H9 (cell line): ENCODE data around the gene OAS1. TPM values are rescaled to one million over a fixed set of nuclear protein-coding genes. Genes with fewer than 3 reads are reported as not detected.

Experiments
- DNase-seq: peaks from one replicate; pipeline ENCODE4 v3.0.0-alpha.2; 2017
- H2AFZ ChIP-seq: one replicate; pipeline ENCODE4 v1.6.1; 2013; ENCODE audit warnings: mild to moderate bottlenecking, low read length, control low read depth, moderate library complexity
- H2AK5ac ChIP-seq: 2 replicates; pipeline ENCODE4 v1.6.1; 2013; ENCODE audit warnings: low read length, control low read depth, mixed read lengths; ENCODE audit not compliant: insufficient read length
- H2BK120ac ChIP-seq: one replicate; pipeline ENCODE4 v1.6.1; 2013; ENCODE audit warnings: low read depth, mild to moderate bottlenecking, low read length, control low read depth, inconsistent platforms; ENCODE audit not compliant: poor library complexity, severe bottlenecking
- H2BK12ac ChIP-seq: 2 replicates; pipeline ENCODE4 v1.6.1; 2013; ENCODE audit warnings: low read length, control low read depth, mixed read lengths, low read depth; ENCODE audit not compliant: insufficient read length
- H2BK15ac ChIP-seq: 2 replicates; pipeline ENCODE4 v1.6.1; 2013; ENCODE audit warnings: low read depth, low read length, control low read depth
- H2BK20ac ChIP-seq: one replicate; pipeline ENCODE4 v1.6.1; 2013; ENCODE audit warnings: low read depth, mild to moderate bottlenecking, low read length, control low read depth, inconsistent platforms; ENCODE audit not compliant: poor library complexity, severe bottlenecking
- H2BK5ac ChIP-seq: 2 replicates; pipeline ENCODE4 v1.6.1; 2013; ENCODE audit warnings: low read length, control low read depth, mixed read lengths; ENCODE audit not compliant: insufficient read length
- H3K14ac ChIP-seq: 2 replicates; pipeline ENCODE4 v1.6.1; 2013; ENCODE audit warnings: low read length, control low read depth; ENCODE audit not compliant: insufficient read depth
- H3K18ac ChIP-seq: 2 replicates; pipeline ENCODE4 v1.6.1; 2013; ENCODE audit warnings: low read depth, mild to moderate bottlenecking, mixed read lengths, low read length, control low read depth; ENCODE audit not compliant: insufficient read length
- H3K23ac ChIP-seq: 2 replicates; pipeline ENCODE4 v1.6.1; 2013; ENCODE audit warnings: low read length, control low read depth, mixed read lengths, low read depth; ENCODE audit not compliant: insufficient read length
- H3K23me2 ChIP-seq: 2 replicates; pipeline ENCODE4 v1.6.1; 2013; ENCODE audit warnings: low read depth, mild to moderate bottlenecking, mixed read lengths, low read length, control low read depth; ENCODE audit not compliant: insufficient read length, poor library complexity, severe bottlenecking
- H3K27ac ChIP-seq: 2 replicates; pipeline ENCODE4 v1.5.1; 2013; ENCODE audit warnings: low read length, control low read depth, mixed read lengths, low read depth; ENCODE audit not compliant: insufficient read length
- H3K27me3 ChIP-seq: 2 replicates; pipeline ENCODE4 v1.6.1; 2013; ENCODE audit warnings: low read length, control low read depth, inconsistent platforms; ENCODE audit not compliant: insufficient read depth
- H3K4ac ChIP-seq: 2 replicates; pipeline ENCODE4 v1.6.1; 2013; ENCODE audit warnings: low read depth, mild to moderate bottlenecking, control low read depth, inconsistent platforms, low read length, moderate library complexity
- H3K4me1 ChIP-seq: 2 replicates; pipeline ENCODE4 v1.6.1; 2013; ENCODE audit warnings: low read length, control low read depth, inconsistent platforms; ENCODE audit not compliant: insufficient read depth
- H3K4me2 ChIP-seq: 2 replicates; pipeline ENCODE4 v1.6.1; 2013; ENCODE audit warnings: low read length, control low read depth, mixed read lengths; ENCODE audit not compliant: insufficient read length, insufficient read depth
- H3K56ac ChIP-seq: 2 replicates; pipeline ENCODE4 v1.6.1; 2013; ENCODE audit warnings: low read depth, mild to moderate bottlenecking, mixed read lengths, low read length, control low read depth; ENCODE audit not compliant: insufficient read length
- H3K79me1 ChIP-seq: 2 replicates; pipeline ENCODE4 v1.6.1; 2013; ENCODE audit warnings: low read depth, mild to moderate bottlenecking, moderate library complexity, low read length, control low read depth, inconsistent platforms; ENCODE audit not compliant: insufficient read depth, poor library complexity, severe bottlenecking
- H3K79me2 ChIP-seq: 2 replicates; pipeline ENCODE4 v1.6.1; 2013; ENCODE audit warnings: low read length, control low read depth, inconsistent platforms; ENCODE audit not compliant: insufficient read depth
- H3K9ac ChIP-seq: 2 replicates; pipeline ENCODE4 v1.6.1; 2013; ENCODE audit warnings: low read length, control low read depth, mixed read lengths; ENCODE audit not compliant: insufficient read length; ENCODE audit errors: extremely low read depth
- H3K9me3 ChIP-seq: one replicate; pipeline ENCODE4 v1.6.1; 2013; ENCODE audit warnings: low read depth, low read length, inconsistent platforms; ENCODE audit not compliant: control insufficient read depth
- H3T11ph ChIP-seq: one replicate; pipeline ENCODE4 v1.6.1; 2013; ENCODE audit warnings: mild to moderate bottlenecking, low read length, control low read depth, inconsistent platforms
- H4K20me1 ChIP-seq: one replicate; pipeline ENCODE4 v1.6.1; 2013; ENCODE audit not compliant: control insufficient read depth, insufficient read length, insufficient read depth
- H4K5ac ChIP-seq: 2 replicates; pipeline ENCODE4 v1.6.1; 2013; ENCODE audit warnings: low read depth, mild to moderate bottlenecking, mixed read lengths, low read length, control low read depth; ENCODE audit not compliant: insufficient read length
- H4K8ac ChIP-seq: replicated peaks from 2 replicates; pipeline ENCODE4 v1.6.1; 2013; ENCODE audit warnings: low read length, control low read depth, mixed read lengths, low read depth; ENCODE audit not compliant: insufficient read length
- H4K91ac ChIP-seq: 2 replicates; pipeline ENCODE4 v1.6.1; 2013; ENCODE audit warnings: low read depth, mild to moderate bottlenecking, moderate library complexity, mixed read lengths, low read length, control low read depth; ENCODE audit not compliant: insufficient read length
- H3K27ac Mint-ChIP-seq, 3 experiments: 2 replicates in 2 of 3; 3 replicates in 1 of 3; pipeline ENCODE4 v1.8.0; 2020 to 2021; ENCODE audit warnings: mixed read lengths in 3 of 3, mild to moderate bottlenecking in 1 of 3, moderate library complexity in 1 of 3
- H3K27me3 Mint-ChIP-seq: 2 replicates; pipeline ENCODE4 v1.8.0; 2021; ENCODE audit warnings: low read depth, mild to moderate bottlenecking, moderate library complexity, mixed read lengths
- H3K36me3 Mint-ChIP-seq, 3 experiments: 2 replicates in 2 of 3; 3 replicates in 1 of 3; pipeline ENCODE4 v1.8.0; 2020 to 2021; ENCODE audit warnings: low read depth in 3 of 3, mixed read lengths in 3 of 3; ENCODE audit not compliant: insufficient read depth in 1 of 3
- H3K4me1 Mint-ChIP-seq, 2 experiments: 2 replicates each; pipeline ENCODE4 v1.8.0; 2020; ENCODE audit warnings: mixed read lengths in 2 of 2
- H3K4me3 Mint-ChIP-seq, 2 experiments: 2 replicates in 1 of 2; 3 replicates in 1 of 2; pipeline ENCODE4 v1.8.0; 2020 to 2021; ENCODE audit warnings: mild to moderate bottlenecking in 2 of 2, mixed read lengths in 2 of 2, moderate library complexity in 1 of 2
- H3K9me3 Mint-ChIP-seq, 2 experiments: 2 replicates in 1 of 2; 3 replicates in 1 of 2; pipeline ENCODE4 v1.8.0; 2020; ENCODE audit warnings: mild to moderate bottlenecking in 2 of 2, mixed read lengths in 2 of 2, moderate library complexity in 1 of 2
- CTCF ChIP-seq: fragments of 200-600 bp; sonication (generic); conservative IDR thresholded peaks from 3 replicates; pipeline ENCODE4 v1.8.0; 2021; ENCODE audit warnings: antibody characterized with exemption, mild to moderate bottlenecking
- WGBS: extraction: QIAGEN DNeasy Blood & Tissue Kit; methylation state at CpG from one replicate; pipeline ENCODE4 v1.1.7; 2013; ENCODE audit warnings: missing lambda C conversion rate, low lambda C conversion rate, mixed read lengths; ENCODE audit not compliant: insufficient read length; ENCODE audit errors: extremely low coverage; 5-methylcytosine and 5-hydroxymethylcytosine counted together
- total RNA-seq: library from RNA; stranded (reverse); gene quantifications from 2 replicates; pipeline ENCODE4 v1.2.1, GENCODE V29; 2021

OAS1 gene
- total RNA-seq, 1 experiment from 2014 or later, result not detected

- Histone ChIP-seq H3K18ac (no peak overlapping the region), H2AK5ac (no peak overlapping the region), H2BK120ac (no peak overlapping the region), H3K9me3 (no peaks in the 10 kb centered on the region), H3K9ac (no peak overlapping the region), H3K27ac (no peak overlapping the region), H3K14ac (no peak overlapping the region), H4K5ac (no peak overlapping the region), H3K56ac (no peak overlapping the region), H3T11ph (no peak overlapping the region), H2AFZ (no peak overlapping the region), H3K23ac (no peak overlapping the region), H3K79me2 (no peaks in the 10 kb centered on the region), H3K4me1 (no peaks in the 10 kb centered on the region), H2BK5ac (no peak overlapping the region), H3K23me2 (no peaks in the 10 kb centered on the region), H4K91ac (no peak overlapping the region), H2BK12ac (no peak overlapping the region), H3K79me1 (no peaks in the 10 kb centered on the region), H4K20me1 (no peaks in the 10 kb centered on the region), H3K4me2 (no peak overlapping the region), H3K27me3 (no peaks in the 10 kb centered on the region), H2BK15ac (no peak overlapping the region), H2BK20ac (no peak overlapping the region), H4K8ac (no peak overlapping the region), H3K4ac (no peak overlapping the region)
- no peak overlapping the region for H3K4me3 Mint-ChIP-seq
- H3K4me1 Mint-ChIP-seq, result no peaks in the 10 kb centered on the region; a peak in 1 of 4 replicates
- no peaks in the 10 kb centered on the region for H3K36me3 Mint-ChIP-seq
- H3K27ac Mint-ChIP-seq, result no peak overlapping the region
- peaks cover 14% of the 10 kb centered on the region for H3K27me3 Mint-ChIP-seq
- no peaks in the 10 kb centered on the region for H3K9me3 Mint-ChIP-seq
- DNase-seq, result no peak
- no CpG with 5 or more reads among the region's 2 CpGs for WGBS
- no peak for TF ChIP-seq CTCF
Measured at GRCh38 chr12:112892856-112893255, 13.9 kb upstream of the OAS1 start.
